ENCODE results near the gene EMP2.
"Not testable (repeated sequence)": the region's sequence is repeated elsewhere in the genome, so short reads cannot be mapped to it uniquely, and the experiment has no call there.

The EMP2 gene

GRCh38 chr16:10520869-10521578, 59.4 kb downstream of the EMP2 start:
- no peak for DNase-seq

GRCh38 chr16:10519929-10520868, 60.2 kb downstream of the EMP2 start:
- DNase-seq: no peak

GRCh38 chr16:10519297-10519696, 61.1 kb downstream of the EMP2 start:
- DNase-seq: no peak

GRCh38 chr16:10518479-10519041, 61.8 kb downstream of the EMP2 start:
- DNase-seq: no peak

GRCh38 chr16:10517868-10518267, 62.5 kb downstream of the EMP2 start:
- no peak for DNase-seq

- DNase-seq: peak; percentile 57
Measured at GRCh38 chr16:10514369-10515055, 65.9 kb downstream of the EMP2 start.

- no peak for DNase-seq
Measured at GRCh38 chr16:10511829-10512228, 68.6 kb downstream of the EMP2 start.

GRCh38 chr16:10510279-10510678, 70.1 kb downstream of the EMP2 start:
- no peak for DNase-seq

GRCh38 chr16:10509534-10510025, 70.8 kb downstream of the EMP2 start:
- peak; percentile 73 for DNase-seq

- DNase-seq: not testable (repeated sequence)
Measured at GRCh38 chr16:10505286-10505685, 75.1 kb downstream of the EMP2 start.

GRCh38 chr16:10504404-10504885, 76.0 kb downstream of the EMP2 start:
- no peak for DNase-seq

- no peak for DNase-seq
Measured at GRCh38 chr16:10502776-10503175, 77.6 kb downstream of the EMP2 start.

- DNase-seq: no peak
Measured at GRCh38 chr16:10501016-10501607, 79.3 kb downstream of the EMP2 start.

GRCh38 chr16:10500582-10500981, 79.8 kb downstream of the EMP2 start:
- no peak for DNase-seq

- no peak for DNase-seq
Measured at GRCh38 chr16:10497132-10498101, 83.0 kb downstream of the EMP2 start.

GRCh38 chr16:10495031-10495345, 85.4 kb downstream of the EMP2 start:
- DNase-seq: no peak

- no peak for DNase-seq
Measured at GRCh38 chr16:10494343-10495030, 85.9 kb downstream of the EMP2 start.

- no peak for DNase-seq
Measured at GRCh38 chr16:10493276-10493675, 87.1 kb downstream of the EMP2 start.

- peak; percentile 38 for DNase-seq
Measured at GRCh38 chr16:10490141-10490540, 90.3 kb downstream of the EMP2 start.

GRCh38 chr16:10485698-10486382, 94.6 kb downstream of the EMP2 start:
- no peak for DNase-seq
